ENCODE measurements around the gene GATM.
"Not testable (repeated sequence)": the region's sequence is repeated elsewhere in the genome, so short reads cannot be mapped to it uniquely, and the experiment has no call there.

GATM gene

GRCh38 chr15:45391746-45392583 is 13.6 kb upstream of the GATM start:
- no peak overlapping the region for H3K4me3 ChIP-seq (ENCODE audit: low read depth, low read length)

GRCh38 chr15:45389351-45389750 is 11.0 kb upstream of the GATM start:
- no peak overlapping the region for H3K4me3 ChIP-seq (ENCODE audit: low read depth, low read length)

- no peak overlapping the region for H3K4me3 ChIP-seq (ENCODE audit: low read depth, low read length)
These were observed 9.2 kb upstream of the GATM start for GRCh38 chr15:45387380-45388007.

- H3K4me3 ChIP-seq (ENCODE audit: low read depth, low read length) = no peak overlapping the region
These were observed 8.6 kb upstream of the GATM start for GRCh38 chr15:45386974-45387373.

- no peak overlapping the region for H3K4me3 ChIP-seq (ENCODE audit: low read depth, low read length)
These were observed 8.1 kb upstream of the GATM start for GRCh38 chr15:45386420-45386819.

GRCh38 chr15:45385590-45385989 is 7.2 kb upstream of the GATM start:
- H3K4me3 ChIP-seq (ENCODE audit: low read depth, low read length) = no peak overlapping the region

- no peak overlapping the region for H3K4me3 ChIP-seq (ENCODE audit: low read depth, low read length)
These were observed 6.4 kb upstream of the GATM start for GRCh38 chr15:45384700-45385099.

GRCh38 chr15:45378913-45379262 is 544 bp upstream of the GATM start:
- peak overlapping the region; percentile 61 for H3K4me3 ChIP-seq (ENCODE audit: low read depth, low read length)

GRCh38 chr15:45377609-45378148 is 665 bp downstream of the GATM start:
- H3K4me3 ChIP-seq (ENCODE audit: low read depth, low read length) = peak overlapping the region; percentile 61

- no peak overlapping the region for H3K4me3 ChIP-seq (ENCODE audit: low read depth, low read length)
These were observed 1.3 kb downstream of the GATM start for GRCh38 chr15:45376967-45377608.

GRCh38 chr15:45376300-45376928 is 1.9 kb downstream of the GATM start:
- no peak overlapping the region for H3K4me3 ChIP-seq (ENCODE audit: low read depth, low read length)

GRCh38 chr15:45375836-45376235 is 2.5 kb downstream of the GATM start:
- no peak overlapping the region for H3K4me3 ChIP-seq (ENCODE audit: low read depth, low read length)

GRCh38 chr15:45373976-45374375 is 4.4 kb downstream of the GATM start:
- no peak overlapping the region for H3K4me3 ChIP-seq (ENCODE audit: low read depth, low read length)

- H3K4me3 ChIP-seq (ENCODE audit: low read depth, low read length) = no peak overlapping the region
These were observed 6.0 kb downstream of the GATM start for GRCh38 chr15:45372041-45372995.

GRCh38 chr15:45371546-45371945 is 6.8 kb downstream of the GATM start:
- no peak overlapping the region for H3K4me3 ChIP-seq (ENCODE audit: low read depth, low read length)

GRCh38 chr15:45370042-45370441 is 8.3 kb downstream of the GATM start:
- not testable (repeated sequence) for H3K4me3 ChIP-seq (ENCODE audit: low read depth, low read length)

GRCh38 chr15:45367222-45367621 is 11.1 kb downstream of the GATM start:
- not testable (repeated sequence) for H3K4me3 ChIP-seq (ENCODE audit: low read depth, low read length)

- no peak overlapping the region for H3K4me3 ChIP-seq (ENCODE audit: low read depth, low read length)
These were observed 14.1 kb downstream of the GATM start for GRCh38 chr15:45364271-45364670.

- no peak overlapping the region for H3K4me3 ChIP-seq (ENCODE audit: low read depth, low read length)
These were observed 14.5 kb downstream of the GATM start for GRCh38 chr15:45363801-45364200.

- no peak overlapping the region for H3K4me3 ChIP-seq (ENCODE audit: low read depth, low read length)
These were observed 15.0 kb downstream of the GATM start for GRCh38 chr15:45363334-45363733.

Measured in iPS-11a (cell line).